ENCODE data around the gene DLGAP4.

Gene DLGAP4, protein sequence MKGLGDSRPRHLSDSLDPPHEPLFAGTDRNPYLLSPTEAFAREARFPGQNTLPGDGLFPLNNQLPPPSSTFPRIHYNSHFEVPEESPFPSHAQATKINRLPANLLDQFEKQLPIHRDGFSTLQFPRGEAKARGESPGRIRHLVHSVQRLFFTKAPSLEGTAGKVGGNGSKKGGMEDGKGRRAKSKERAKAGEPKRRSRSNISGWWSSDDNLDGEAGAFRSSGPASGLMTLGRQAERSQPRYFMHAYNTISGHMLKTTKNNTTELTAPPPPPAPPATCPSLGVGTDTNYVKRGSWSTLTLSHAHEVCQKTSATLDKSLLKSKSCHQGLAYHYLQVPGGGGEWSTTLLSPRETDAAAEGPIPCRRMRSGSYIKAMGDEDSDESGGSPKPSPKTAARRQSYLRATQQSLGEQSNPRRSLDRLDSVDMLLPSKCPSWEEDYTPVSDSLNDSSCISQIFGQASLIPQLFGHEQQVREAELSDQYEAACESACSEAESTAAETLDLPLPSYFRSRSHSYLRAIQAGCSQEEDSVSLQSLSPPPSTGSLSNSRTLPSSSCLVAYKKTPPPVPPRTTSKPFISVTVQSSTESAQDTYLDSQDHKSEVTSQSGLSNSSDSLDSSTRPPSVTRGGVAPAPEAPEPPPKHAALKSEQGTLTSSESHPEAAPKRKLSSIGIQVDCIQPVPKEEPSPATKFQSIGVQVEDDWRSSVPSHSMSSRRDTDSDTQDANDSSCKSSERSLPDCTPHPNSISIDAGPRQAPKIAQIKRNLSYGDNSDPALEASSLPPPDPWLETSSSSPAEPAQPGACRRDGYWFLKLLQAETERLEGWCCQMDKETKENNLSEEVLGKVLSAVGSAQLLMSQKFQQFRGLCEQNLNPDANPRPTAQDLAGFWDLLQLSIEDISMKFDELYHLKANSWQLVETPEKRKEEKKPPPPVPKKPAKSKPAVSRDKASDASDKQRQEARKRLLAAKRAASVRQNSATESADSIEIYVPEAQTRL

DNA sequence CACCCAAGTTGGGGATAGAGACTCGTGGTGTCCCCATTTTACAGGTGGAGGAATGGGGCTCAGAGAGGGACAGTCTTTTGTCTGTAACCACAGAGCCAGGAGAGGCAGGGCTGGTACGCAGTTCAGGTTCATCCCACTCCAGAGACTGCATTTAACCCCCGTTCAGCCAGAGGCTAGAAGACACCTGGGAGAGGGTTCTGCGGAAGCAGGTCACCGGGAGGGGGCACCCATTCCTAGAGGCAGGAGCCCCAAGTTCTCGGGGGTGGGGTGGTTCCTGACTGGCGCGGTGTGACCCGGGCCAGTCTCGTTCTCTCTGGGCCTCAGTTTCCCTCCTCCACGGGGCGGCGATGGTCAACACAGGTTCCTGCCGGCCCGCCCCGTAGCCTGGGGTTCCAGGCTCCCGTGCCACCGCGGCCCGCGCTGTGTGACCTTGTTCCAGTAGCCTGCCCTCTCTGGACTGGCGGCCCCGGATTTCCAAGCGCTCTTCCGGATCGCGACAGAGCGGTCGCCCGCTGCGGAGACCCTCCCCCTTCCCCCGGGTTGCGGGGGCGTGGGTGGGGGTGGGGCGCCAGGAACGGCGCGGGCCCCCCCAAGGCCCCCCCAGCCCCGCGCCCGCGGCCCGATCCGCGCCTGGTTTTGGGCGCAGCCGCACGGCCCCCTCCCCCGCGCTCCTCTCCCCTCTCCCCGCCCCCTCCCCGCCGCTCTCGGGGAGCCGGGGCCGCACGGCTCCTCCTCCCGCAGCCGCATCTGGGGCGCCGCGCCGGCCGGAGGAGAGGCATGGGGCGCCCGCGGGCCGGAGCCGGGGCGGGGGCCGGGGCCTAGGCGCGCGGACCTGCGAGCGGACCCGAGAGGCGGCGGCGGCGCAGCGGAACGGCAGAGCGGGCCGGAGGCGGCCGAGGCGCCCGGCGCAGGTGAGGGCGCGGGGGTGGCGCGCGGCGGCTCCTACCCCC, at the start of gene DLGAP4:
TSS of gene DLGAP4 (plus strand) at position 738 of the 950 bp plus-strand sequence. CDS start 125,379 bp downstream, outside the sequence.
- FAIRE-seq: no peak

DNA sequence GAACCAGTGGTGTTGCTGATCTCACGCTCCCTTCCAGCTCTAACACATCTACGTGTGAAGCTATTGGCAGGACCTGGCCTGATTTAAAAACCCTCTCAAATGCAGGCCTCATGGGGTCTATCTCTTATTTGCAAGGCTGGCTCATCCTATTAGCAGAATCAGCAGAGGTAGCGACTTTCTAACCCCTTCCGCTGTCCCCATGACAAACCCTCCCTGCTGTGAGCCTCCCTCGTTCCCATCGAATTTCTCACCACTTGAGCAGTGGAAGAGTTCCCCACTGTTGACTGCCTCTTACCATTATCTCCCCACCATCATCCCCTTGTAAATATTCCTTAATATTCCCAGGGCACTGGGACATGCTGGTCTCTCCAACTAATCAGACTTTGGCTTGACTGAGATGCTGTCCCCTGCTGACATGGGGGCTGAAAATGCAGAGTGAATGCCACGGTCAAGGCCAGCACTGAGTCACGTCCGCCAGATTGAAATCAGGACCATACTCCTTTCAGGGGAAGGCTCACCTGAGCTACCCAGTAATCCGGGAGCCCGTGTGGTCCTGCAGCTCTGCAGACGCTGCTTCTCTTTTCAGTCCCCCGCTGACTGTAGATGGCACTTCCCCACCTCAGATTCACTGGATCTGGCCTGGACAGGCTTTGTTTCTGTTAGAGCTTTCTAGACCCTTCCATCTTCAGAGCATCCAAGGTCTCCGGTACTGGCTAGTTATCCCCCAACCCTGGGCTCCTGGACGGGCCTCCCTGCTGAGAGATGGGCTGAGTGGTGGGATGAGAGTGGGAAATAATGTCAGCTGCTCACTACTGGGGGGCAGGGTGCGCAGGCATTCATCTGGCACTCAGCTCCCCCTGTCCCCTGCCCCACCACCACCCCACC, 46.7 kb upstream of the DLGAP4 start:
- no peak for FAIRE-seq

DNA sequence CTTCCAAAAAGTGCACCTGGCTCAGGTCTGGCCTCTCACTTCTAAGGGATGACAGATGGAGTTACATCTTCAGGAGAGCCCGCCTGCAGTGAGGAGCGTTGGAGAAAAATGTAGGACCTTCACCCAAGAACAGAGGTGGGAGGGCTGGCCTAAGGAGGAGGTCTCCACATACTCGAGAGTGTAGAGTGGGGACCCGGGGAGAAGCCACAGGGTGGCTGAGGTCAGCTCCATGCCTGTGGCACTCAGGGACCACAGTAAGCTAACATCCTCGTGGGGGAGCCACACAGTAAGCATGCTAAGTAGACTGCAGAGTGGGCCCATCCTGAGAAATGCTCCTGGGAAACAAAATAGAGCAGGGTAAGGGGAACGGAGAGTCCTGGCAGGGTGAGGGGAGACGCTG, 45.8 kb upstream of the DLGAP4 start:
- no peak for FAIRE-seq

DNA sequence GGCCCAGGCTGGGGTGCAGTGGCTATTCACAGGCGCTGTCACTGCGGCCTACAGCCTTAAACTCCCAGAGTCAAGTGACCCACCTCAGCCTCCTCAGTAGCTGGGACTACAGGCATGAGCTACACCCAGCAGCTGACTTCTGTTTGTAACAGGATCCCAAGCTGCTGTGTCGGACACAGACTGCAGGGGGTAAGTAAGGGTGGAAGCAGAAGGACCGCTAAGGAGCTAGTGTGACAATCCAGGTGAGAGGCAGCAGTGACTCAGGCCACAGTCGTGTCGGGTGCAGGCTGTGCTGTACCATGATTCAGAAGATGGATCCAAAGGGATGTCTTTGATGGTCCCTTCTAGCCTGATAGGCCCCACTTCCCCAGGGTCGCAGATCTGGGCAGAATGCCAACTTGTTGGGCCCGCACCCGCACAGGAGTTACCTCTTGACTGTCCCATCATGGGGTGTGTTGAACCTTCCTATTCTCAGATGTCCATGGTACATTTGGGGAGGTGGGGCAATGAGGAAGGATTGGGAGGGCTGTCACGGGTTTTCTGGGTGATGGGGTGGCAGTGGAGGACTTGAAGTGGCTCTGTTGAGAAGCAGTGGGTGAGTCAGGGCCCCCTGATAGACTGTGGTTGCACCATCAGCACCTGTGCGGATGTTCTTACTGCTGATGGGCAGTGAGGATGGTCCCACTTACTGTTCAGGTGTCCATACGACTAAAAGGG, 44.6 kb upstream of the DLGAP4 start:
- FAIRE-seq: no peak

DNA sequence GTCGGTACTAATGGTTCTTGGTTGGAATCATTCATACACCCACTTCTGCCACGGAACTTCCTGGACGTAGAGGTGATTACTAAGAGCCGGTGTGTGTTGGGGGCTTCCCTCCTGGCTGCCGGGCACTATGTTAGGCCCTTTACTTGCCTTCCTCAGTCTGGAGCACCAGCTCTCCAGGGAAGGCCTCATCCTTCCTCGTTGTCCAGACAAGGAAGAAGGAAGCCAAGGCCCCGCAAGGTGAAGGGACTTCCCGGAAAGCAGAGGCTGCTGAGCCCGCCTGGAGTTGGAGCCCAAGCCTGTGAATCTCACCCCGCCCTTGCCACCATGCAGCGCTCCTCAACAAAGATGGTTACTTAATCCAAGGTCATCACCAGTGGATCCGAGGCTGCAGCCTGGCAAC, 43.7 kb upstream of the DLGAP4 start:
- FAIRE-seq: no peak

DNA sequence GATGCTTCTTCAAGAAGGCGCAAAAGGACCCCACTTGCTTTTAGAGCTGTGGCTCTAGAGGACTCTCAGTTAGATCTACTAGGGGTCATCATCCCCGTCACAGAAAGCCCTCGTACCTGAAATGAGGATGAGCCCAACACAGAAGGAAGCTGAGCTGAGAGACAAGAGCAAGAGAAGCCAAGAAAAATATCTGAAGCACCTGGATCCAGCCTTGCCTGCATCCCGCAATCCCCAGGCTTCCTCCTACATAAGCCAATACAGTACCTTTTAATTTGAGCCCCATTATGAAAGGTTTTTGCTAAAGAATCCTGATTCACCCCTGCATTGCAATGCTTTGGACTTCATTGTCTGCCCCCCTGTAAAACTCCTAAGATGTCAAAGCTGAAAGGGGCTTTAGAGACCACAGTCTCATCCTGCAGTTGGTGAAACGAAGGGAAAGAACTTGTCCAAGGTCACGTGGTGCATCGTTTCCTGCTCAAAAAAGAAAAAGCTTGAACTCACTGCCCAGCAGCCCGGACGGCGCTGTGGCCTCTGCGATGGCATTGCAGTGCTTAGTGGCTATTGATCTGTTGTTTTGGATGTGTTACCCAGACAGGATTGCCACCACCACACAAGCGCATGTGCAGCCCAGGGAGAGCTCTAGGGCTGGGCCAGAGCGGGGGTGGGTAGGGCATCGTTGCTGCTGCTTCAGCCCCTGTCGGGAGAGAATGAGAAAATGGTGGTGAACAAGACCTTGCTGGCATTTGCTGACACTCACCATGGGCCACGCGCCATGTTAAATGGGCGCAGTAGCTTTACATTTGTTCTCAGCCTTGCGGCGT, 41.5 kb upstream of the DLGAP4 start:
- FAIRE-seq: no peak

DNA sequence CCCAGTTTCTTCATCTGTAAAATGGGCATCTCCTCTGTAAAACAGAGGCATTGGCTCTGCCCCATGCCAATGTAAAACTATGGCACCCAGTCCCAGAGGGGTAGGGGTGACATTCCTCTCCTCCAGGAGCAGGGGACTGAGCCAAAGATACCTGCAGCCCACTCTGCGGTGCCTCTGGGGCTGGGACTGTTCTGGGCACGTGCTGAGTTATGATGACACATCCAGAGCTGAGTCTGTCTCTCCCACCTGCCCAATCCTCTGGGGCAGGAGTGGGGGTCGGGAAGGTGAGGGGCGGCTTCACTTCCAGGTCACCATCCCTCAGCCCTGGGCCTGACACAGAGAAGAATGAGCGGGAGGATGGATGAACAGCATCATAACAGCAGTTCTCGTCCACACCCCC, 40.0 kb upstream of the DLGAP4 start:
- no peak for FAIRE-seq

DNA sequence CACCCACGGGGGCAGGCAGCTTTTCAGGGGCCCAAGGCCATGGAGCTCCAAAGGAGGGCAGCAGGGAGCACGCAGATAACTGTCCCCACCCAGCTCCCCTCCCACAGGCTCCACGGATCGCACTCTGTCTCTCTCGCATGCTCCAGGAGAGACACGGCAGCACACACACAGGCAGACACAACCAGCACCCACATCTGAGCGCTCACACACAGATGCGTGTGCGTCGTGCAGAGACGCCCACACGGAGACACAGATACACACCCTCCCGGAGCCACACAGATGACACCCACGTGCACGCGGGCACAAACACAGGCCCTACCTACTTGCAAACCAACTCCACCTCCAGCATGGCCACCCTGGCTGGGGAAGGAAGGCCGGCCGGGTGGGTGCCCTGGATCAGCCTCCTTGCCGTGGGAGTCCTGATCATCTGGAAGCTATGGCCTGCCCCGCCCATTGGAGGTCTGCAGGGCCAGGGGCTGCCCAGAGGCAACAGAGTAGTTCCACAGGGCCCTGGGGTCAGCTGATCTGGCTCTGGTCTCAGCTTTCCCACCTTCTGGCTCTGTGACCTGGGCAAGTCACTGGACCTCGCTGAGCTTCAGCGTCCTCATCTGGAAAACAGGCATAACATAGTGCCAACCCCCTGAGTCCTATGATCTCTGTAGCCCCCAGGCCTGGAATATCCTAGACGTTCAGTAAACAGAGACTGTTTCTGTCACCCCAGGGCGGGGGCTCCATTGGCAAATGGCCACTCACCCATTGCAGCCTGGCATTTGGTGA, 38.3 kb upstream of the DLGAP4 start:
- no peak for FAIRE-seq

DNA sequence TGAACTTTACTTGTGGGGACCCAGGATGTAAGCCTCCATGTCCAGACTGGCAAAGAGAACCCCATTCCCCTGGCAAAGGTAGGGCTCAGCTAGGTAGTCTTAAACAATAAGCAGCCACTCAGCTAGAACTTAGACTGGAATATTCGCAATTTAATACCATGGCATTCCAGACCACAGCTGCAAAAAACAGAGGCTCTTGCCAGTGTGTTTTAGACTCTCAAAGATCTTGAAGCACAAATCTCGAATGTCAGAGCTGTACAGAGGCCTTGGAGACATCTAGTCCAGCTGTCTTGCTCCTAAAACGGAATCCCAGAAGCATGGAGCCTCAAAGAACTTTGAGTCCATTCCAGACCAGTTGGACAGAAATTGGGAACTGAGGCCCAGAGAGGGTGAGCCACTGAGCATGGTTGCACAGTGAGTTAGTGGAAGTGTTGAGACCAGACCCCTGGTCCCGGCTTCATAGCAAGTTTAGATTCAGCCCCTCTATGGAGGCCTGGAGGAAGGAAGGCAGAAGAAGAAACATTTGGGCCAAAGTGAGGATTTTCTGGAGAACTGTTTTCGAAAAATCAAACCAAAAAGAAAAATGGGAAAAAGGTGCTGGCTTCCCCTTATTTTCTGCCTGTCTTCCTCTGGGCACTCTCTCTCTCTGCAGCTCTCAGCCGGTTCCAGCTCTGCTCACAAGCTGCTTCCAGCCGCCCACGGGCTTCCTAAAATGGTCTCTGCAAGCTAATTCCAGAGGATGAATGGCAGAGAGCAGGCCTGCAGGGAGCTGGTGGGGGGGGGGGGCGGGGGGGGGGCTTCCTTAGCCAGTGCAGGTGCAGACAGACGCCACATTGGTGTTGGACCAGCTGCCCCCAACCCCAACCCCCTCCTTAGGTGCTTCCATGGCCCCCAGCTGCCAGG, 37.4 kb upstream of the DLGAP4 start:
- no peak for FAIRE-seq

DNA sequence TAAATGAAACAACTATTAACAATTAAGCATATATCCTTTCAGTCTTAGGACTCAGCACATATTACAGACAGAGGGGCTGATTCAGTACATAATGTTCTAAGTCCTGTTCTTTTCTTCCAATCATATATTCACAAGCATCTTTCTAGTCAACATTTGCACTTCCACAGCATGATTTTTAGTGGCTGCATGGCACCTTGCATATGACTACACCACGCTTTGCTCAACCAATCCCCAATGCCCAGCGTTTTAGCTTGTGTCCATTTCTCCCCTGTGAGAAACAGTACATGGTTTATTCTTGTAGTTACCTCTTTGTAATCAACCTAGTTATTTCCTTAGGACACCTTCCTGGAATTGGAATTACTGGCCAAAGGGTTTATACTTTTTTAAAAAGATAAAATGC, 36.6 kb upstream of the DLGAP4 start:
- FAIRE-seq: no peak

DNA sequence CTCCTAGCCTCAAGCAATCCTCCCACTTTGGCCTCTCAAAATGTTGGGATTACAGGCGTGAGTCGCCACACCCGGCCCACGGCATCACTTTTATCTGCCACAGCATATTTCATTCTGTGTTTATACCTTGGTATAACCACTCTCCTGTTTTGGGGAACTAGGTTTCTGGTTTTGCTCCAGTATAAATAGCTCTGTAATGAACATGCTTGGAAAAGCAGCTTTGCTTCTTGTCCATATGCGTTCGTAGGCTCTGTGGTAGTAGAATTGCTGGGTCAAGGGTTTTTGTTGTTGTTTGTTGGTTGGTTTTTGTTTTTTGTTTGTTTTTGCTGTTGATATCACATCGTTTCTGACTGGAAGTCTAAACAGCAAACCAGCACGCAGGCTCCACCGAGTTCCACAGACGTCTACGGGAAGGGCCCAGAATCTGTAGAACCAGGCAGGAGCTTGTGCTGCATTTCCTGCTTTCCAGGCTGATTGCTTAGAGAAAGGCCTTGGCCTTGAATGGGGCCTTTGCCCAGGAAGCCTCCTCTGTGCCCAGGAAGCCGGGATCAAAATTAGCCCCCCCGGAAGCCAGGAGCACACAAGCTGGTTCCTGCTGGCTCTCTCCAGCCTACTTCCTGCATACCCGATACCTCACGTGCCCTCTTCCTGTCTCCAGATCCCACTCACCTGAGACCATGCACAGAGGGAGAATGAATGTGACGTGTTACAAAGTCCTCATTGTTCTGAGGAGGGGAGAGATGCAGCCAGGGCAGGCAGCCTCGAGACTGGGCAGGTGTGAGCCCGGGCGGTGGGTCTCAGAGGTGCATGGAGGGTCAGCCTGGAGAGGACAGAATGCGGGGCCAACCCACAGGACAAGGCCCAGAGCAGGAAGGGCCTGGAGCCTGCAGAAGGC, 35.1 kb upstream of the DLGAP4 start:
- FAIRE-seq: no peak

DNA sequence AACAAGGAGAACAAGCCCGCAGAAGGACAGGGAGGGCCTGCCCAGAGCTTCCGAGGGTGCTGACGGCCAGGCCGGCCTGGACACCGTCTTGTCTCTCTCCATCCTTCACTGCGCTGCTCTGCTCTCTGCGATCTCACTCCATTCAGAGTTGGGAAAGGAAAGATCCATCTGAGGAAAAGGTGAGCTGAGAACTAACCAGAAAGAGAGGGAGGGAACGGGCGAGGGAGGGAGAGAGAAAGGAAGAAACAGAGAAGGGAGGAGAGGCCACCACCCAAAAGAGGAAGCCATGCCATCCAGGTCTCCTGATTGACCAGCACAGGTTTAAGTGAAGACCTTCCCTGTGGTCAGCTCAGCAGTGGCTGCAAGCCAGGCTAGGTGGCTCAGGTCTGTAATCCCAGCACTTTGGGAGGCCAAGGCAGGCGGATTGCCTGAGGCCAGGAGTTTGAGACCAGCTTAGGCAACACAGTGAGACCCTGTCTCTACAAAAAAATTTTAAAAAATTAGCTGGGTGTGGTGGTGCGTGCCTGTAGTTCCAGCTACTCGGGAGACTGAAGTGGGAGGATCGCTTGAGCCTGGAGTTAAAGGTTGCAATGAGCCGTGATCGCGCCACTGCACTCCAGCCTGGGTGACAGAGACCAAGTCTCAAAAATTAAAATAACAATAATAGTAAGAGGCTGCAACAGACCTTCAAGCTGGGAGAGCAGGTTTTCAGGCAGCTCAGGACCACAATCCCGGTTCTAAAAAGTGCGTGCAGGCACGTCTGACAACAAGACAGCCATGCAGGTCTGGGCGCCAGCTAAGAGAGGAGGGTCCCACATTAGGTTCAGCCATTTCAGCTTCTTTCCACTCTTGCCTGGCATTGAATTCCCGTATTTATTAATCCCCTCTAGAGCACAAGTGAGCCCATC, 34.2 kb upstream of the DLGAP4 start:
- no peak for FAIRE-seq

DNA sequence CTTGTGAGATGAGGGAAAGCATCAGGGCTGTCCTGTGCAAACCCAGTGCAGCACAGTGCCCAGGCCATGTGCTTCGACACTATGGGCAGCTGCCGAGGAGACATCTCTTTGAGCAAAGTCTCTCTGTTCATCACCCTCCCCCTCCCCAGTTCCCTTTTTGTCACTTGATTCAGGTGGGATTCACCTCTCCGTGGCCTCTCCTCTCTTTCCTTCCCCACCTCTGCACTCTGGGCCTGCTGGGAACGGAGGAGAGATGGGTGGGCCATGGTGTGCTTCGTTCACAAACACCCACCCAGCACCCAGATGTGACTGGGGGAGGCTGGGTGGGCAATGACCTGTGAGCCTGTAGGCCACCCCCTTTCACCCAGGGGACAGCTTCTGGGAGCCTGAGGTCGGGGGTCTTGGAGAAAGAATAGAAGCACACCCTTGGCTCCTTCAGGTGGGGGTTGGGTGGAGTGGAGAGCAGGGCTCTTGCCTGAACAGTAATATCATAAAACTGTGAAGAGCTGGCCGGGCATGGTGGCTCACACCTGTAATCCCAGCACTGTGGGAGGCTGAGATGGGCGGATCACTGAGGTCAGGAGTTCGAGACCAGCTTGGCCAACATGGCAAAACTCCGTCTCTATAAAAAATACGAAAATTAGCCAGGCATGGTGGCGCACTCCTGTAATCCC, 33.5 kb upstream of the DLGAP4 start:
- FAIRE-seq: no peak

DNA sequence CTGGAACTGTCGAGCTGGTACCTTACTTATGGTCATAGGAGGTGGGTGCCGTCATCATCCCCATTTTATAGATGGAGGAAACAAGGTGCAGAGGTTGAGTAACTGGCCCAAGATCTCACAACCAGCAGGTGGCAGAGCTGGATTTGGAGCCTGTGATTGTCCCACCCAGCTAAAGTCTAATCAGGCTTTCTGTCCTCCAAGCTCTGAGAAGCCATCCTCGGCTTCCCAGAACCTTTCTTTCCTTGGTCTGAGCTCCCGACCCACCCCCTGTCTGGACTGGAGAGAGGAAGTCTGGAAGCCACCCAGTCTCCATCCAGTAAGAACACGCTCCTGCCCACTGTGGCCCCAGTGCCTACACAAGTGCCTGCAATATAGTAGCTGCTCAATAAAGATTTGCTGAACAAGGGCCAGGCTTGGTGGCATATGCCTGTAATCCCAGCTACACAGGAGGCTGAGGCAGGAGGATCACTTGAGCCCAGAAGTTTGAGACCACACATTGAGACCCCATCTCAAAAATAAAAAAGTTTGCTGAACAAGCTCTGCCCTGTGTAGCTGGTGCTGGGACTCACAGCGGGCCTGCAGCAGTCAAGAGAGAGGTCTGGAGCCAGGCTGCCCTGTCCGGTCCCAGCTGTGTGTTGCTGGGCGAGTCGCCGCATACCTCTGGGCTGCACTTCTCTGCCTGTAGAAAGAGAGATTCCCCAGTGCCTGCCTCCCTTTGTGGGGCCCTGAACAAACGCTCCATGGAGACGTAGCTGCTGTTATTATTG, 32.5 kb upstream of the DLGAP4 start:
- FAIRE-seq: no peak

Data from endometrium (tissue), 2 donors.